ENCODE measurements around the gene AHDC1. TPM values are rescaled to one million over a fixed set of nuclear protein-coding genes. Genes with fewer than 3 reads are reported as not detected.

AHDC1 gene
- total and polyA plus RNA-seq, 2 of the 13 experiments (the other 11 are each of a cell fraction or from before 2014, with no cell fraction given): 1.0 to 2.7 TPM

- TF ChIP-seq MLXIP (CRISPR knock-in tag; IDR thresholded peaks at IDR 0.05; ENCODE audit: borderline replicate concordance): no peak
- peak; percentile 43; the same call in 1 of the 2 replicates for TF ChIP-seq ZNF280B (CRISPR knock-in tag; IDR thresholded peaks at IDR 0.05; ENCODE audit: borderline replicate concordance)
- no peak for TF ChIP-seq GATAD1 (CRISPR knock-in tag; IDR thresholded peaks at IDR 0.05)
- TF ChIP-seq ZNF816 (CRISPR knock-in tag; IDR thresholded peaks at IDR 0.05; ENCODE audit: borderline replicate concordance): no peak
- no peak for TF ChIP-seq ZNF143 (CRISPR knock-in tag; IDR thresholded peaks at IDR 0.05)
- no peak for TF ChIP-seq ZNF598 (CRISPR knock-in tag; IDR thresholded peaks at IDR 0.05; ENCODE audit: borderline replicate concordance)
- peak; percentile 48; the same call in 1 of the 2 replicates for TF ChIP-seq FOXK1 (CRISPR knock-in tag; IDR thresholded peaks at IDR 0.05; ENCODE audit: borderline replicate concordance, low read depth)
- TF ChIP-seq ZNF564 (CRISPR knock-in tag; IDR thresholded peaks at IDR 0.05): peak; percentile 63; the same call in 1 of the 2 replicates
- TF ChIP-seq, protein P1, sequence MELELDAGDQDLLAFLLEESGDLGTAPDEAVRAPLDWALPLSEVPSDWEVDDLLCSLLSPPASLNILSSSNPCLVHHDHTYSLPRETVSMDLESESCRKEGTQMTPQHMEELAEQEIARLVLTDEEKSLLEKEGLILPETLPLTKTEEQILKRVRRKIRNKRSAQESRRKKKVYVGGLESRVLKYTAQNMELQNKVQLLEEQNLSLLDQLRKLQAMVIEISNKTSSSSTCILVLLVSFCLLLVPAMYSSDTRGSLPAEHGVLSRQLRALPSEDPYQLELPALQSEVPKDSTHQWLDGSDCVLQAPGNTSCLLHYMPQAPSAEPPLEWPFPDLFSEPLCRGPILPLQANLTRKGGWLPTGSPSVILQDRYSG (CRISPR knock-in tag; IDR thresholded peaks at IDR 0.05): no peak
- TF ChIP-seq, protein P2, sequence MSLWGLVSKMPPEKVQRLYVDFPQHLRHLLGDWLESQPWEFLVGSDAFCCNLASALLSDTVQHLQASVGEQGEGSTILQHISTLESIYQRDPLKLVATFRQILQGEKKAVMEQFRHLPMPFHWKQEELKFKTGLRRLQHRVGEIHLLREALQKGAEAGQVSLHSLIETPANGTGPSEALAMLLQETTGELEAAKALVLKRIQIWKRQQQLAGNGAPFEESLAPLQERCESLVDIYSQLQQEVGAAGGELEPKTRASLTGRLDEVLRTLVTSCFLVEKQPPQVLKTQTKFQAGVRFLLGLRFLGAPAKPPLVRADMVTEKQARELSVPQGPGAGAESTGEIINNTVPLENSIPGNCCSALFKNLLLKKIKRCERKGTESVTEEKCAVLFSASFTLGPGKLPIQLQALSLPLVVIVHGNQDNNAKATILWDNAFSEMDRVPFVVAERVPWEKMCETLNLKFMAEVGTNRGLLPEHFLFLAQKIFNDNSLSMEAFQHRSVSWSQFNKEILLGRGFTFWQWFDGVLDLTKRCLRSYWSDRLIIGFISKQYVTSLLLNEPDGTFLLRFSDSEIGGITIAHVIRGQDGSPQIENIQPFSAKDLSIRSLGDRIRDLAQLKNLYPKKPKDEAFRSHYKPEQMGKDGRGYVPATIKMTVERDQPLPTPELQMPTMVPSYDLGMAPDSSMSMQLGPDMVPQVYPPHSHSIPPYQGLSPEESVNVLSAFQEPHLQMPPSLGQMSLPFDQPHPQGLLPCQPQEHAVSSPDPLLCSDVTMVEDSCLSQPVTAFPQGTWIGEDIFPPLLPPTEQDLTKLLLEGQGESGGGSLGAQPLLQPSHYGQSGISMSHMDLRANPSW (CRISPR knock-in tag; IDR thresholded peaks at IDR 0.05; ENCODE audit: borderline replicate concordance): no peak
- no peak for TF ChIP-seq ZNF616 (CRISPR knock-in tag; IDR thresholded peaks at IDR 0.05; ENCODE audit: low read depth)
- TF ChIP-seq ELF3 (CRISPR knock-in tag; IDR thresholded peaks at IDR 0.05): no peak
- 0 out of 2 replicates have a peak, but pooled peaks have one; percentile 26 for TF ChIP-seq ZBTB3 (CRISPR knock-in tag; IDR thresholded peaks at IDR 0.05; ENCODE audit: borderline replicate concordance, low read depth)
- no peak for TF ChIP-seq ZNF44 (CRISPR knock-in tag; IDR thresholded peaks at IDR 0.05)
- TF ChIP-seq TBX2 (CRISPR knock-in tag; IDR thresholded peaks at IDR 0.05; ENCODE audit: borderline replicate concordance): peak; percentile 66; the same call in 1 of the 2 replicates
- TF ChIP-seq, protein P3, sequence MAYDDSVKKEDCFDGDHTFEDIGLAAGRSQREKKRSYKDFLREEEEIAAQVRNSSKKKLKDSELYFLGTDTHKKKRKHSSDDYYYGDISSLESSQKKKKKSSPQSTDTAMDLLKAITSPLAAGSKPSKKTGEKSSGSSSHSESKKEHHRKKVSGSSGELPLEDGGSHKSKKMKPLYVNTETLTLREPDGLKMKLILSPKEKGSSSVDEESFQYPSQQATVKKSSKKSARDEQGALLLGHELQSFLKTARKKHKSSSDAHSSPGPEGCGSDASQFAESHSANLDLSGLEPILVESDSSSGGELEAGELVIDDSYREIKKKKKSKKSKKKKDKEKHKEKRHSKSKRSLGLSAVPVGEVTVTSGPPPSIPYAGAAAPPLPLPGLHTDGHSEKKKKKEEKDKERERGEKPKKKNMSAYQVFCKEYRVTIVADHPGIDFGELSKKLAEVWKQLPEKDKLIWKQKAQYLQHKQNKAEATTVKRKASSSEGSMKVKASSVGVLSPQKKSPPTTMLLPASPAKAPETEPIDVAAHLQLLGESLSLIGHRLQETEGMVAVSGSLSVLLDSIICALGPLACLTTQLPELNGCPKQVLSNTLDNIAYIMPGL (CRISPR knock-in tag; IDR thresholded peaks at IDR 0.05; ENCODE audit: borderline replicate concordance in 1 of 2, low read depth in 1 of 2): peak in 1 of 2 experiments; percentile 37; a peak in 2 of 4 replicates
- no peak for TF ChIP-seq CREB1 (IDR thresholded peaks at IDR 0.05)
- TF ChIP-seq CREB1 (CRISPR knock-in tag; IDR thresholded peaks at IDR 0.05): no peak
- no peak for TF ChIP-seq ZNF180 (CRISPR knock-in tag; IDR thresholded peaks at IDR 0.05; ENCODE audit: borderline replicate concordance, low read depth)
These were observed 76.6 kb downstream of the AHDC1 start (continued) for GRCh38 chr1:27527223-27527889.

Measured in HepG2 (cell line).